Dendritic cell treated with granulocyte-macrophage colony-stimulating factor and Interleukin-4, amounts not matched to agents 40 ng/mL and 50 ng/mL, for 4 days (primary cell): Measurements from ENCODE around the gene FGFRL1.

Experiments used
- H3K27ac Mint-ChIP-seq: one replicate; pipeline ENCODE4 v1.8.0; 2022; ENCODE audit warnings: mild to moderate bottlenecking, mixed read lengths
- H3K27me3 Mint-ChIP-seq: one replicate; pipeline ENCODE4 v1.8.0; 2022; ENCODE audit warnings: mild to moderate bottlenecking, mixed read lengths
- H3K36me3 Mint-ChIP-seq: one replicate; pipeline ENCODE4 v1.8.0; 2022; ENCODE audit warnings: low read depth, mixed read lengths
- H3K4me1 Mint-ChIP-seq: one replicate; pipeline ENCODE4 v1.8.0; 2022; ENCODE audit warnings: low read depth, mixed read lengths
- H3K4me3 Mint-ChIP-seq: one replicate; pipeline ENCODE4 v1.8.0; 2022; ENCODE audit warnings: mild to moderate bottlenecking, moderate library complexity, mixed read lengths
- H3K9me3 Mint-ChIP-seq: one replicate; pipeline ENCODE4 v1.8.0; 2022; ENCODE audit warnings: mixed read lengths
- intact Hi-C: fragments of 100-400 bp; cut with micrococcal nuclease; formaldehyde crosslinking; loops from one replicate; pipeline ENCODE4 v1.15.0; 2022

FGFRL1 gene

DNA sequence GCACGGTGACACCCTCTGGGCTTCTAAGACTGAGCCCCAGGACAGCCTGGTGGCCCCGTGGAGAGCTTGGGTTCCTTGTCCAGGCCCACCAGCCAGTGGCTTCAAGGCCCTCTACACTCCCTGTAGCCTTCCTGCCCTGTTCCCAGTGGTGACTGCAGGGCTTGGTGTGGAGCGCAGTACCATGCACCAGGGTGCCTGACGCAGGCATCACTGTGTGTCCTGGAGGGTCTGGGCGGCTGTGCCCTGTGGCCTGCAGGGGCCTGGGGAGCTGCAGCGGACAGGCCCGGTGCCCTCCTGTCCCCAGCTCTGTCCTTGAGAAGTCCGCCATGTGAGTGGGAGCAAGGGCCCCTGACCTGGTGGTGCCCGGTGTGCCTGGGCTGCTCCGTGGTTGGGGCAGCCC lies 4.3 kb downstream of the FGFRL1 start:
- Mint-ChIP-seq H3K36me3 (peaks cover 5% of the 10 kb centered on the region), H3K9me3 (no peaks in the 10 kb centered on the region), H3K27ac (no peak overlapping the region), H3K27me3 (peaks cover 5% of the 10 kb centered on the region), H3K4me3 (no peak overlapping the region), H3K4me1 (peaks cover 23% of the 10 kb centered on the region)
- intact Hi-C loops, result loop anchor here (10.0 kb wide), 1 partner anchor 229 kb away; the partner anchor contains the start of gene CTBP1

DNA sequence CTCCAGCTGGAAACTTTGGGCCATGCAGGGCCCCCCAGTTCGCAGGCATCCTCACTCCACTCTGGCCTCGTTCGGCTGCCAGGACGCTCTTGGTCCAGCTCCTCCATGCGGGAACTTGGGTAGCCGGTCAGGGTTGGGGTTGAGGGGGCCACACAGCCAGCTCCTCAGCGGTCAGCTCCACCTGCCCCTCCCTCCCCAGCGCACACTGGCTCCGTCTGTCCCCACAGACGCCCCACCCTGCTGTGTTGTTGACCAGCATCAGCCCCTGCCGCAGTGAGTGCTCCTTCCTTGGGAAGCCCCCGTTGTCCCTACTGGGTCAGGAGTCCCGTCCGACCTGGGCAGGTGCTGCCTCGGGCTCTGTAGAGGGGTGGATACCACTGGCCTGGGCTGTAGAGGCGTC lies 5.8 kb downstream of the FGFRL1 start:
- Mint-ChIP-seq H3K36me3 (peaks cover 7% of the 10 kb centered on the region), H3K4me3 (no peak overlapping the region), H3K27me3 (peaks cover 5% of the 10 kb centered on the region), H3K27ac (no peak overlapping the region), H3K9me3 (no peaks in the 10 kb centered on the region), H3K4me1 (peaks cover 21% of the 10 kb centered on the region)
- intact Hi-C loops, result loop anchor here (10.0 kb wide), 1 partner anchor 228 kb away; the partner anchor contains the start of gene CTBP1

DNA sequence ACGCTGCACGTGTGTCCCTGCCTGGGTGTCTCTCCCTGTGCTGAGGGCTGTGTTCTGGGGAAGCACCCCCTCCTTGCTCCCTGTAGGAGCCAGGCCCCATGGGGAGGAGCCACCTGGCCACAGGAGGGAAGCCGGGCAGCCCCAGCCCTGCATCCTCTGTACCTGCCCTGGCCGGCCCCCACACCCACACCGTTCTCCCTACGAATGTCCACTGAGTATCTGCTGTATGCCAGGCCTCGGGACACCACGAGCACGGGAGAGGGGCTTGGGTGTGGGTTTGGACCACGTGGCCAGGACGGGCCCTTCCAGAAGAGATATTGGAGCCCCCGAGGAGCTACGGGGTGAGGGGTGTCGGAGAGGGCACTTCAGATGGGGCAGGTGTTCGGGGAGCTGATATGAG lies 6.3 kb downstream of the FGFRL1 start:
- Mint-ChIP-seq H3K4me1 (peaks cover 21% of the 10 kb centered on the region), H3K27ac (no peak overlapping the region), H3K4me3 (no peak overlapping the region), H3K36me3 (peaks cover 10% of the 10 kb centered on the region), H3K27me3 (peaks cover 3% of the 10 kb centered on the region), H3K9me3 (no peaks in the 10 kb centered on the region)
- intact Hi-C loops, result loop anchor here (10.0 kb wide), 1 partner anchor 227 kb away; the partner anchor contains the start of gene CTBP1

DNA sequence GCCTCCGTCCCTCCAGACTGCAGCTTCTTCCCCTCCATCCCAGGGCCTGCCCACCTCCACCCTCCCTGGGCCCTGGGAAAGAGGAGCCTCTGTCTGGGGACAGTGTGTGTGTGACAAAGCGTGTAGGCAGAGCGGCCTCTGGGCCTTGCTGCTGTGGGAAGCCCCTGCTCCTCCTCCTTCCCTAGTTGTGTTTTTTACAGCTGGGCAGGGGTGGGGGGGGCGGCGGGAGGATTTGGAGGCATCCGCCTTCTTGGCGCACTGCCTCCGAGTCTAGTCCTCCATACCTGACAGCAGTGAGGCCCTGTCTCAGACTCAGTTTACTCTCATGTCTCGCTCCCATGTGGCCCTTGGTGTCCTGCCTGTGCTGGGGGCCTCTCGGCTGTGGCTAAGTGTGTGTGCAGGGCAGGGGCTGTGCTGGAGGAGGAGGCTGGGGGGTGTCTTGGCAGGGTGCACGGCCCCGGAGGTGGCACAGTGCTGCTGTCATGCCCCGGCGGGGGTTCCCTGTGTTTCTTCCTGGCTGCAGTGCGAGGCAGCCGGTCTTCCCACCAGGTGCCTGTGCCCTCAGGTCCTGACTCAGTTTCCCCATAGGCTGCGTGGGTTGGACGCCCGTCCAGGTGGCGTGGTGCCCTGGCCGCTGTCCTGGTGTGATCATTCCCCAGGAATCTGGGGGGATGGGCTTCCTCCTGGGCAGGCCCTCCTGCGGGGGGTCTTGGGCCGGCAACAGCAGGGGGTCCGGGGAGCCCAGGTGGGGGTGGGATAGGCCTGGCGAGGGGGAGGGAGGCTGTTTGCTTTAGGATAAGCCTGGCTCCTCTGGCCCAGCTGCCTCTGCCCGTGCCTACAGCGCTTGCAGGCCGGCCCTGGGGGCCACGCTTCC lies 7.0 kb downstream of the FGFRL1 start:
- Mint-ChIP-seq H3K27me3 (peaks cover 3% of the 10 kb centered on the region), H3K9me3 (no peaks in the 10 kb centered on the region), H3K4me1 (peaks cover 20% of the 10 kb centered on the region), H3K36me3 (peaks cover 11% of the 10 kb centered on the region), H3K27ac (no peak overlapping the region), H3K4me3 (no peak overlapping the region)
- intact Hi-C loops, result loop anchor here (10.0 kb wide), 1 partner anchor 226 kb away; the partner anchor contains the start of gene CTBP1

DNA sequence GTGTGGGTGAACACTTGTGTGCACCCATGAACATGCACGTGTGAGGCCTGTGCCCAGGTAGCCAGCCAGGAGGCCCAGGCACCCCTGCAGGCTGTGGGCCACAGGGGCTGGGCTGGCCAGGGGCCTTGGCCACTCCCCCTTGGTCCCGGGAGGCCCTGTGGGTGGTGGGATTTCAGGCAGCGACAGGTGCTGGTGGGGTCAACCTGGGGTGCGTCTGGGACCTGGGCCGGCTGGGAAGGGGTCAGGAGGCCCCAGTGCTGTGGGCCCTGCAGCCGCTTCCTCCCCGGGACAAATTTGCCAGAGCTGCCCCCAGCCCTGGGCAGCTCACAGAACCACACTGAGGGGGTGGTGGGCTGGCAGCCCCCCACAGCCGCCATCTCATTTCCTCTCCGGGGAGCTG lies 7.9 kb downstream of the FGFRL1 start:
- intact Hi-C loops, result loop anchor here (10.0 kb wide), 1 partner anchor 225 kb away; the partner anchor contains the start of gene CTBP1
- Mint-ChIP-seq H3K4me1 (peaks cover 11% of the 10 kb centered on the region), H3K9me3 (no peaks in the 10 kb centered on the region), H3K36me3 (peaks cover 15% of the 10 kb centered on the region), H3K27ac (no peak overlapping the region), H3K27me3 (no peaks in the 10 kb centered on the region), H3K4me3 (no peak overlapping the region)

DNA sequence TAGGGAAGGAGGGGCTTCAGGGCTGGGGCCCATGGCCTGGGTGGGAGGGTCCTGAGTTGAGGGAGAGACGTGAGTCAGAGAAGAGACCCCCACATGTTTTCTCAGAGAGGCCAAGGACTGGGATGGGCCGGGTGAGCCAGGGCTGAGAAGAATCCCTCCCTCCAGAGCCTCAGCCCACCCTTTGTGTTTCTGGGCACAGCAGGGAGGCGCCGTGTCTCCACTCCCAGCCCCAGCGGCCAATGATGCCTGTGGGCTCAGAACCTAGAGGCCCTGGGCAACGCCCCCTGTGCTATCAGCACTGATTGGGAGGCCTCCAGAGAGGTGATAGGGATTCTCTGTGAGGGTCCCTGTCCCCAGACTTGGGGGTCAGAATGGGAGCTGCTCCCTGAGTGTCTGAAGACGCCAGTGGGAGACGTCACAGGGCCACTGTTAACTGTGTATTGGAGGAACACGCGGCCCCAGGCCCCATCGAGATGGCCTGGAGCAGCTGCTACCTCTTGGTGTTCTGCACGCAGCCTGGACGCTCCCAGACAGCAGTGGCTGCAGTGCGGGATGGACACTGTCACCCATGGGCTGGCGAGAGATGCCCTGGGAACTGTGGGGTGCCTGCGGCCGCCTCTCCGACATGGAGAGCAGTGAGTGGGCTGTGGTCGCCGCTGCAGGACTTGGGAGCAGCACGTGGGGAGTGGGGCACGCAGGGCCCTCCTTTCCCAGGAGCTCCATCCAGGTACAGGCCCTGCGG lies 8.5 kb downstream of the FGFRL1 start:
- H3K27ac Mint-ChIP-seq, result no peak overlapping the region

DNA sequence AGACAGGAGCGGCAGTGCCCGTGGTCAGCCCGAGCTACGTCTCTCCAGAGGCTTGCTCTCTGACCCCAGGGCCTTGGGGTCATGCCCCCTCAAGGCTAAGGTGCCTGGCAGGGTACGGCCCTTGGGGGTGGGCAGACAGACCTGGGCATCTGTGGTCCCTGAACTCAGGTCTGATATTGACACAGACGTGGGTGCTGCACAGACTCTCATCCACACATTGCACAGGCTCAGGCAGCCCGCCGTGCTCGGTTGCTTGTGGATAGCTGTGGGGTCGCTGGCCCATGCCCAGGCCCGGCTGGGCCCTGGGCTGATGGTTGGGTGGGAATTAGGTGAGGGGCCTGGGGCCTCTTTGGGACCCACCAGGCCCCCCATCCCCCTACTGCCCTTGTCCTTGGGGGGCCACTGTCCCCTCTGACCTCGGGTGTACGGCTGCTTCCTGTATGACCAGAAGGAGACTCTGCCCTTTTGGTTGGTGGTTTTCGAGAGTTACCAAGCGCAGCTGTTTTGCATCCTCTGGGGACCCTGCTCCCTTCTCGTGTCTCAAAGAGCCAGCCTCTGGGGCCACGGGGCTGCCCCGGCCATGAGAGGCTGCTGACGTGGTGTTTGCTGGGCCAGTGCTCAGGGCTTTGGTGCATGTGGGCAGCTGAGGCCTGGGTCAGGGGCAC lies 10.1 kb downstream of the FGFRL1 start:
- H3K4me3 Mint-ChIP-seq, result no peak overlapping the region
- H3K27ac Mint-ChIP-seq, result no peak overlapping the region
- H3K4me1 Mint-ChIP-seq, result peaks cover 7% of the 10 kb centered on the region
- H3K27me3 Mint-ChIP-seq, result no peaks in the 10 kb centered on the region
- H3K9me3 Mint-ChIP-seq, result no peaks in the 10 kb centered on the region
- intact Hi-C loops, result no loop called here
- peaks cover 29% of the 10 kb centered on the region for H3K36me3 Mint-ChIP-seq

More for the DNA sequence above, 8.5 kb downstream of the FGFRL1 start:
- intact Hi-C loops, result loop anchor here (10.0 kb wide), 1 partner anchor 225 kb away; the partner anchor contains the start of gene CTBP1
- Mint-ChIP-seq H3K4me3 (no peak overlapping the region), H3K4me1 (peaks cover 7% of the 10 kb centered on the region), H3K27me3 (no peaks in the 10 kb centered on the region), H3K9me3 (no peaks in the 10 kb centered on the region), H3K36me3 (peaks cover 21% of the 10 kb centered on the region)

DNA sequence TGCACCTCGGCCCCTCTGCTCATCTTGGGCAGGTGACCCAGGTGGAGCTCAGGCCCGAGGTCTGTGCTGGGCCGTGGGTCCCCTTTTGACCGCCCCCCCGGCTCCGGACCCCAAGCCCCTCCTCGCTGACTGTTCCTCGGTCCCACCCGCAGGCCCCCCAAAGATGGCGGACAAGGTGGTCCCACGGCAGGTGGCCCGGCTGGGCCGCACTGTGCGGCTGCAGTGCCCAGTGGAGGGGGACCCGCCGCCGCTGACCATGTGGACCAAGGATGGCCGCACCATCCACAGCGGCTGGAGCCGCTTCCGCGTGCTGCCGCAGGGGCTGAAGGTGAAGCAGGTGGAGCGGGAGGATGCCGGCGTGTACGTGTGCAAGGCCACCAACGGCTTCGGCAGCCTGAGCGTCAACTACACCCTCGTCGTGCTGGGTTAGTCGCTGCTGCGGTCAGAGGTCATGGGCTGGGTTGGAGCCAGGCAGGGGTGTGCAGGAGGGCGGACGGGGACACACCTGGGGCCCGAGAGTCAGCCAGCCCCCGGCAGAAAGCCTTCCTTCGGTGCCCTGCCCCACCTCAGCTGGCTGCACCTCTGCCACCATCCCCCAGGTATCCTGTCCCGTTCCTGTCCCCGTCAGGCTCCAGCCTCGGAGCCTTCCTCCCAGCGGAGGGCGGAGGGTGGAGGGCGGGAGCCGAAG lies 10.8 kb downstream of the FGFRL1 start:
- Mint-ChIP-seq H3K4me3 (no peak overlapping the region), H3K27ac (no peak overlapping the region), H3K27me3 (no peaks in the 10 kb centered on the region), H3K4me1 (peaks cover 7% of the 10 kb centered on the region), H3K9me3 (no peaks in the 10 kb centered on the region), H3K36me3 (peaks cover 29% of the 10 kb centered on the region)
- intact Hi-C loops, result no loop called here

DNA sequence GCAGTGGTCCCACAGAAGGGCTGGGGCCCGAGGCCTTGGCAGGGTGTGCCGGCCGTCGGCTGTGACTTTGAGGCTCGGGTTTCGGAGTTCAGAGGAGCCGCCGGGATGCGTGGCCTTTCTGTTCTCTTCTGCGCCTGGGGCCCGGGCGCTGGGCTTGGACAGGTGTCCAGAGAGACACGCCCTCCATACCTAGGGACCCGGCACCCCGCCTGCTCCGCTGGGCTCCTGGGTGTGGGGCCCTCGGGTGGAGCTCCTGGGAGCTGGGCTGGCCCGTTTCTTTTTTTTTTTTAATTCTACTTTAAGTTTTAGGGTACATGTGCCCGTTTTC lies 11.3 kb downstream of the FGFRL1 start:
- intact Hi-C loops, result no loop called here
- H3K9me3 Mint-ChIP-seq, result no peaks in the 10 kb centered on the region
- peaks cover 29% of the 10 kb centered on the region for H3K36me3 Mint-ChIP-seq
- H3K27me3 Mint-ChIP-seq, result no peaks in the 10 kb centered on the region
- H3K4me1 Mint-ChIP-seq, result peaks cover 7% of the 10 kb centered on the region
- no peak overlapping the region for H3K27ac Mint-ChIP-seq
- H3K4me3 Mint-ChIP-seq, result no peak overlapping the region

DNA sequence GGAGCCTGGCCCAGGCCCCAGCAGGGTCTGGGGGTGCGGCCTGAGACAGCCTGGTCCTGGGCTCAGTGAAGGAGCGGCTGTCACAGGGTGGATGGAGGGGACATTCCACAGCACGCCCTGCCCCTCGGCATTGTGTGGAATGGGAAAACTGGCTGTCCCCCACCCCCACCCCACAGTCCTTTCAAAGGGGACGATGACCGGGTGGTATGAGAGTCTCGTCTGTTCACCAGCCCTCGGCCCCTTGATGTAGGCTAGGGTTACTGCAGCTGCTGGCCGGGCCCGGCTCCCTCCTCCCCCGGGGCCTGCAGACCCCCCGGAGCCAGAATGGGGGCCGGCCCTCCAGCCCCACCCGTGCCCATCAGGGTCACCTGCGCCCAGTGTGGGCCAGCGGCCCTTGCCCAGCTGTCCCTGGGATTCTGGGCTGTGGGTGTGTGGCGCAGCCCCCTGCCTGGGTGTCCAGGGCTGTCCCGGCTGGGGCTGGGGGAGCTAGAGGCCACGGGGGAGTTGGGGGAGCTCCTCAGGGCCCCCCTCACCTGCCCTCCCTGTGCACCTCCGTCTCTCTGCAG lies 11.7 kb downstream of the FGFRL1 start:
- Mint-ChIP-seq H3K27me3 (no peaks in the 10 kb centered on the region), H3K27ac (no peak overlapping the region), H3K36me3 (peaks cover 29% of the 10 kb centered on the region), H3K4me3 (no peak overlapping the region), H3K4me1 (peaks cover 7% of the 10 kb centered on the region), H3K9me3 (no peaks in the 10 kb centered on the region)
- intact Hi-C loops, result no loop called here

DNA sequence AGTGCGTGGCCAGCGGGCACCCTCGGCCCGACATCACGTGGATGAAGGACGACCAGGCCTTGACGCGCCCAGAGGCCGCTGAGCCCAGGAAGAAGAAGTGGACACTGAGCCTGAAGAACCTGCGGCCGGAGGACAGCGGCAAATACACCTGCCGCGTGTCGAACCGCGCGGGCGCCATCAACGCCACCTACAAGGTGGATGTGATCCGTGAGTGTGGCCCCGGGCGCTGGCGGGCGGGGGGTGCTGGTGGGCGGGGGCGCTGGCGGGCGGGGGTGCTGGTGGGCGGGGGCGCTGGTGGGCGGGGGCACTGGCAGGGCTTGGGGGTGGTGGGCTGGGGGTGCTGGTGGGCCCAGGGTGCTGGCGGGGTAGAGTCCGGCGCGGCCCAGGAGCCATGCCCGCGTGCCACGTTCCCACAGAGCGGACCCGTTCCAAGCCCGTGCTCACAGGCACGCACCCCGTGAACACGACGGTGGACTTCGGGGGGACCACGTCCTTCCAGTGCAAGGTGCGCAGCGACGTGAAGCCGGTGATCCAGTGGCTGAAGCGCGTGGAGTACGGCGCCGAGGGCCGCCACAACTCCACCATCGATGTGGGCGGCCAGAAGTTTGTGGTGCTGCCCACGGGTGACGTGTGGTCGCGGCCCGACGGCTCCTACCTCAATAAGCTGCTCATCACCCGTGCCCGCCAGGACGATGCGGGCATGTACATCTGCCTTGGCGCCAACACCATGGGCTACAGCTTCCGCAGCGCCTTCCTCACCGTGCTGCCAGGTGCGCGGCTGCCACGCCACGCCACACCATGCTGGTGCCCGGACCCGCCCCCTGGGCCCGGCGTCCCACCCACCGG lies 12.7 kb downstream of the FGFRL1 start:
- no peak overlapping the region for H3K4me3 Mint-ChIP-seq
- intact Hi-C loops, result no loop called here
- H3K9me3 Mint-ChIP-seq, result no peaks in the 10 kb centered on the region
- H3K27ac Mint-ChIP-seq, result no peak overlapping the region
- peaks cover 29% of the 10 kb centered on the region for H3K36me3 Mint-ChIP-seq
- H3K4me1 Mint-ChIP-seq, result peaks cover 7% of the 10 kb centered on the region
- peaks cover 3% of the 10 kb centered on the region for H3K27me3 Mint-ChIP-seq

DNA sequence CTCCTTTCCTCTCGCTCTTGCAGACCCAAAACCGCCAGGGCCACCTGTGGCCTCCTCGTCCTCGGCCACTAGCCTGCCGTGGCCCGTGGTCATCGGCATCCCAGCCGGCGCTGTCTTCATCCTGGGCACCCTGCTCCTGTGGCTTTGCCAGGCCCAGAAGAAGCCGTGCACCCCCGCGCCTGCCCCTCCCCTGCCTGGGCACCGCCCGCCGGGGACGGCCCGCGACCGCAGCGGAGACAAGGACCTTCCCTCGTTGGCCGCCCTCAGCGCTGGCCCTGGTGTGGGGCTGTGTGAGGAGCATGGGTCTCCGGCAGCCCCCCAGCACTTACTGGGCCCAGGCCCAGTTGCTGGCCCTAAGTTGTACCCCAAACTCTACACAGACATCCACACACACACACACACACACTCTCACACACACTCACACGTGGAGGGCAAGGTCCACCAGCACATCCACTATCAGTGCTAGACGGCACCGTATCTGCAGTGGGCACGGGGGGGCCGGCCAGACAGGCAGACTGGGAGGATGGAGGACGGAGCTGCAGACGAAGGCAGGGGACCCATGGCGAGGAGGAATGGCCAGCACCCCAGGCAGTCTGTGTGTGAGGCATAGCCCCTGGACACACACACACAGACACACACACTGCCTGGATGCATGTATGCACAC lies 13.6 kb downstream of the FGFRL1 start:
- Mint-ChIP-seq H3K4me3 (no peak overlapping the region), H3K9me3 (no peaks in the 10 kb centered on the region), H3K4me1 (peaks cover 4% of the 10 kb centered on the region), H3K36me3 (peaks cover 29% of the 10 kb centered on the region), H3K27me3 (peaks cover 5% of the 10 kb centered on the region), H3K27ac (no peak overlapping the region)
- intact Hi-C loops, result no loop called here
